D721Med (cell line): ENCODE measurements around the gene POU2F1.

Experiments used
- DNase-seq: peaks from one replicate; pipeline ENCODE4 v3.0.0; 2011; ENCODE audit warnings: low spot score; ENCODE audit not compliant: insufficient read length
- FAIRE-seq: peaks from 2 replicates; lab custom pipeline; 2011; peaks lifted over from hg19 to GRCh38; lab: Jason Lieb, UNC
- TF ChIP-seq, protein P1 (sequence below): IDR thresholded peaks from 2 replicates; pipeline ENCODE4 v1.5.1; 2012; ENCODE audit warnings: mild to moderate bottlenecking, control low read depth; ENCODE audit not compliant: insufficient read depth; ENCODE audit errors: missing control alignments

The POU2F1 gene

DNA sequence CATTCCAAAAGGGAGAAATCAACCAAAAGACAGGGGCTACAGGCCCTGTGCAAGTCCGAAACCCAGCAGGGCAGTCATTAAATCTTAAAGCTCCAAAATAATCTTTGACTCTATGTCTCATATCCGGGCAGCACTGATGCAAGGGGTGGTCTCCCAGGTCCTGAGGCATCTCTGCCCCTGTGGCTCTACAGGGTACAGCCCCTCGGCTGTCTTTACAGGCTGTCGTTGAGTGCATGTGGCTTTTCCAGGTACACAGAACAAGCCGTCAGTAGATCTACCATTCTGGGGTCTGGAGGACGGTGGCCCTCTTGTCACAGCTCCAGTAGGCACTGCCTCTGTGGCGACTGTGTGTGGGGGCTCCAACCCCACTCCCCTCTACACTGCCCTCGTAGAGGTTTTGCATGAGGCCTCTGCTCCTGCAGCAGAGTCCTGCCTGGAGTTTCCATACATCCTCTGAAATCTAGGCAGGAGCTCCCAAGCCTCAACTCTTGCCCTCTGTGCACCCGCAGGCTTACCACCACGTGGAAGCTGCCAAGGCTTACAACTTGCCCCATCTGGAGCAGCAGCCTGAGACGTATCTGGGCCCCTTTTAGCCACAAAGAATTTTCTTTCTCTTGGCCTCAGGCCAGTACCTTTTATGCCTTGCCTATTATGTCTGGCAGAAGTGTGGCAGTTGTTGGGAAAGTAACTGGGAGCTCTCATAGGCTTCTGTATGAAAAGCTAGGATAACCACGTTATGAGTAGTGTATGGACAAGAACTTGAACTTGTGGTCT, 52.5 kb downstream of the POU2F1 start:
- DNase-seq (no peak), FAIRE-seq (peak; percentile 55)
- TF ChIP-seq, protein P1, sequence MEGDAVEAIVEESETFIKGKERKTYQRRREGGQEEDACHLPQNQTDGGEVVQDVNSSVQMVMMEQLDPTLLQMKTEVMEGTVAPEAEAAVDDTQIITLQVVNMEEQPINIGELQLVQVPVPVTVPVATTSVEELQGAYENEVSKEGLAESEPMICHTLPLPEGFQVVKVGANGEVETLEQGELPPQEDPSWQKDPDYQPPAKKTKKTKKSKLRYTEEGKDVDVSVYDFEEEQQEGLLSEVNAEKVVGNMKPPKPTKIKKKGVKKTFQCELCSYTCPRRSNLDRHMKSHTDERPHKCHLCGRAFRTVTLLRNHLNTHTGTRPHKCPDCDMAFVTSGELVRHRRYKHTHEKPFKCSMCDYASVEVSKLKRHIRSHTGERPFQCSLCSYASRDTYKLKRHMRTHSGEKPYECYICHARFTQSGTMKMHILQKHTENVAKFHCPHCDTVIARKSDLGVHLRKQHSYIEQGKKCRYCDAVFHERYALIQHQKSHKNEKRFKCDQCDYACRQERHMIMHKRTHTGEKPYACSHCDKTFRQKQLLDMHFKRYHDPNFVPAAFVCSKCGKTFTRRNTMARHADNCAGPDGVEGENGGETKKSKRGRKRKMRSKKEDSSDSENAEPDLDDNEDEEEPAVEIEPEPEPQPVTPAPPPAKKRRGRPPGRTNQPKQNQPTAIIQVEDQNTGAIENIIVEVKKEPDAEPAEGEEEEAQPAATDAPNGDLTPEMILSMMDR, result no peak

DNA sequence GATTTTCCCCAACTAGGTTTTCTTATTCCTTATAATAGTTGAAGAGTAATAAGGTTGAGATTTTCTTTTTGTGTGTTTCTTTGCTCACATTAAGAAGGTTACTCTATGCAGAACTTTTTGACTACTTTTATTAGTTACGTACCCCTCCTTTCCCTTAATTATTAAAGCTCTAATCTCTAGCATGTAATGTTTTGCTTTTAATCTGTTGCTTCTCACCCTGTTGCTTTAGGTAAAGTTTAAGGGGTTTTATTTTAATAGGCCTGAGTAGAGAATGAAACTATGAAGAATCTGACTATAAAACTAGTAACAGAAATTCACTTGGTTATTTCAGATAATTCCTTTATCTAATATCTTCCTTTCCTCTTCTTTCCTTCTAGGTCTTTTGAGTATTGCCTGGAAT, 53.4 kb downstream of the POU2F1 start:
- FAIRE-seq, result no peak
- TF ChIP-seq, protein P1, result no peak
- no peak for DNase-seq

DNA sequence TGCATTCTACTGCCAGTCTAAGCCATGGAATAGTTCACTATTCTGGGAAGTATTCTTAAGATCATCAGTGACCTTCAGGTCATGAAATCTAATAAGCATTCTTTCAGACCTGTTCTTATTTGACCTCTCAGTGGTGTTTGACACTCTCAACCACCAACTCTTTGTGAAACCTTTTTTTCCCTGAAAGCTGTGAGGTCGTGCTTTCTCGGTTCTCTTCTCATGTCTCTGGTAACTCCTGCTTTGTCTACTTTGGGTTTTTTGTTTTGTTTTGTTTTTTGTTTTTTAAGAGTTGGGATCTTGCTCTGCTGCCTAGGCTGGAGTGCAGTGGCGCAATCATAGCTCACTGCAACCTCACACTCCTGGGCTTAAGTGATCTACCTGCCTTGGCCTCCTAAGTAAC, 56.3 kb downstream of the POU2F1 start:
- TF ChIP-seq, protein P1, result no peak
- FAIRE-seq (peak; percentile 81), DNase-seq (no peak)

DNA sequence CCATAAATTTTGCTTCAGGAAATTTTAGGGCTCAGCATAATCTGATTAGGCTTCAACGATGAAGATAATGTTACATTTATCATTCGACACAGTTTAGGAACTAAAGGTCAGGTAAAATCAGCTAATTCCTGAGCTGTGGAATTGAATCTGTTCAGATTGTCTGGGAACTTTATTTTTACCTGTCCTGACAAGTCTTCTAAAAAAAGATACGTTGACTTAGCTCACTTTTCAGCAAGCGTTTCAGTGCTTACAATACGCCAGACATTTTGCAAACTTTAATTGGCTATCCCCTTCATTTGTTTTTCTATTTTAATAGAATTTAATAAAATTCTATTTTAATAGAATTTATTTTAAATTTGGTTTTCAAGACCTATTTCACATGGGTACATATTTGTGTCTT, 57.8 kb downstream of the POU2F1 start:
- TF ChIP-seq, protein P1, result no peak
- no peak for DNase-seq
- no peak for FAIRE-seq

DNA sequence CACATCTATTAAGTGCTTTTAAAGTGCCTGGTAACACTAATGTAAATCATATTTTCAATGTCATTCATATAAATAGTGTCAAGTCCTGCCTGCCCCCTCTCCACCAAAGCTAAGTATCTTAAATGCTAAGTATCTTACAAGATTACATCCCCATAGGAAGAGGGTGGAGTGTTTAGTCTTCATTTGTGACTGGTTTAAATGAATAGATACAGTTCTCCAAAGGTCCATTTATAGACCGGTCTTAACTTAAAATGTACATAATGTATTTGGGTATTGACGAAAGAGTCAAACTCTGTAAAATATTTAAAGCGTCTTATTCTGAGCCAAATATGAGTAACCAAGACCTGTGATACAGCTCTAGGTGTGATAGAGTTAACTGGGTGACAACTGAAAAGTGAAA, 60.2 kb downstream of the POU2F1 start:
- DNase-seq (no peak), FAIRE-seq (peak; percentile 99)
- TF ChIP-seq, protein P1, result no peak

DNA sequence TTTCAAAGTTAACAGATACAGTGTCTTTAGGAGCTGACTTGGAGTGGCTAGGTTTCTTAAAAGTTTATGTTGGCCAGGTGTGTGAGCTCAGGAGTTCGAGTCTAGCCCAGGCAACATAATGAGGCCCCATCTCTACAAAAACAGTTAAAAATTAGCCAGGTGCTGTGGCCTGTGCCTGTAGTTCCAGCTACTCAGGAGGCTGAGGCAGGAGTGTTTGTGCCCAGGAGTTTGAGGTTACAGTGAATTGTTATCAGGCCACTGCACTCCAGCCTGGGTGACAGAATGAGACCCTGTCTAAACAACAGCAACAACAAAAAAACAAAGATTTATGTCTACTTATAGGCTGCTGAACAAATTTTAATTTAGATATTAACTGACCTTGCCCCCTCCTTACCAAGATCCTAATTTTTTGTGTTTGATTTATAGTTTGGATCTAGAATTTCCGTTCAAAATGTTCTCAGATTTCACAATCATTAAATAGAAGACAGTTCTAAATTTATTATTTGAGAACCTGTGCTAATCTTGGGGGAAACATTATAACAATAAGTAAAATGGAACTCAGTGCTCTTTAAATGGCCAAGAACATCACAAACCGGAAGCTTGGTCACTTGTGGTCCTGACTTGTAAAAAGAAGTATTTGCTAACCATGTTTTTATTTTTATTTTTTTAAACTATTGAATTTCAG, 67.8 kb downstream of the POU2F1 start:
- FAIRE-seq, result no peak
- TF ChIP-seq, protein P1, result no peak
- DNase-seq, result no peak

DNA sequence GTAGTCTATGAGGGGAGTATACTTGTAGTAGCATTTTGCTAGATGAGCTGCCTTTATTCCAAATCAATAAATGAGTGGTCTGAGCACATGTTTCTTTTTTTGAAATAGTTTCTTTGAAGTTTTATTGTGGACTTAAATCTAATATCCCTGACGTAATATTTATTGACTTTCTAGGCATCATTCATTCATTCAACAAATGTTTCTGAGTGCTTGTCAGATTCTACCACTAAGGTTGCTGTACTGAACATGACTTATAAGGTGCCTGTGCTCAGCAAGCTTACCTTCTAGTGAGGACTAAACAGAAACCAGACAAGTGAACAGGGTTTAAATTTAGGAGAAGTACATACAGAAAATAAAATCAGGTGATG, 68.4 kb downstream of the POU2F1 start:
- no peak for FAIRE-seq
- TF ChIP-seq, protein P1, result no peak

More for the DNA sequence above, 68.4 kb downstream of the POU2F1 start:
- no peak for DNase-seq
